GM12892 (cell line): ENCODE measurements around the gene FSD1.

Source experiments
- DNase-seq: peaks from one replicate; pipeline ENCODE4 v3.0.0; 2011; ENCODE audit not compliant: insufficient read length
- FAIRE-seq: peaks from 2 replicates; lab custom pipeline; 2011; peaks lifted over from hg19 to GRCh38; lab: Jason Lieb, UNC
- POLR2A ChIP-seq: IDR thresholded peaks from 2 replicates; pipeline ENCODE4 v1.6.1; 2011; ENCODE audit warnings: low read depth, low read length, control low read depth
- POLR2AphosphoS5 ChIP-seq: IDR thresholded peaks from 2 replicates; pipeline ENCODE4 v1.6.1; 2011; ENCODE audit warnings: low read depth, low read length, control low read depth
- TAF1 ChIP-seq: IDR thresholded peaks from 2 replicates; pipeline ENCODE4 v1.6.1; 2011; ENCODE audit warnings: low read depth, mild to moderate bottlenecking, control low read depth, low read length, borderline replicate concordance

Gene FSD1

DNA sequence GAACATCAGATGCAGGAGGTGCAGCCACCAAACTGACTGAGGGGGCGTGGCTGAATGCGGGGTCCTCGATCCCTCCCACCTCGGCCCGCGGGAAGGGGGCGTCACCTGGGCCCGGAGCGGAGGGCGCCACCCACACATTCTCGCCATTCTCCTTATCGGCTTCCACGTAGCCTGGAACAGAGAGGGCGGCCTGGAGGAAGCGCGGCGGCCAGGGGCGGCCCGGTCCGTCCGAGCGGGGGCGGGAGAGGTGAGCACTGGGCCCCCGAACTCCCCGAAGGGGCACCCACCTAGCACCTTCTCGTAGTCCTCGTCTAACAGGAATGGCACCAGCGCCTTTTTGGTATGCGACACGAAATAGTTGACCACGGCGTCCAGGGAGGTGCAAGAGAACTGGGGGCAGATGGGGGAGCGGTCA is 22.4 kb downstream of the FSD1 start:
- TF ChIP-seq POLR2A (no peak), POLR2AphosphoS5 (no peak), TAF1 (no peak)
- FAIRE-seq (no peak), DNase-seq (no peak)

DNA sequence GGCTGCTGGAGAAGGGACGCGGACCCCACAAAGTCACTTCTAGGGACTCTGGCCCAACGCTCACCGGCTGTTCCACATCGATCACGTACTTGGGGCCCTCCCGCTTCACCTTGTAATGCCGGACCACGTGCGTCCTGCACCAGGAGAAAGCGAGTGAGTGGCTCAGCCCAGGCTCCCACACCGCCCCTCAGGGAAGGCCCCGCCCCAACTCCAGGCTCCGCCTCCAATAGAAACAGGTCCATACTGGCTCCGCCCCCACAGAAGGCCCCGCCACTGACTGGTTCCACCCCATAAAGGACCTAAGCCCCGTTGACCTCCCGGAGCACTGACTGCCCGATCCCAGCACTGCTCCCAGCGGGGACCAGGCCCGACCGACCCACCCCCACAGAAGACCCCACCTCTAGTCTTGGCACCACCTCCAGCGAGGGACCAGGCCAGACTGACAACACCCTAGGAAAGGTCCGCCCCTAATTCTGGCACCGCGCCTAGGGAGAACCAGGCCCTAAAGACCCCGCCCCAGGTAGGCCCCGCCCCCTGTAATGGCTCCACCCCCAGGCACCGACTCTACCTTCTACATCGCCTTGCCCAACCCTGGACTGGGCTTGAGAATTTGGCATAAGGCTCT is 23.0 kb downstream of the FSD1 start:
- DNase-seq (no peak), FAIRE-seq (peak; percentile 65)
- no peak for TF ChIP-seq POLR2A
- TF ChIP-seq POLR2AphosphoS5, result no peak
- no peak for TF ChIP-seq TAF1

DNA sequence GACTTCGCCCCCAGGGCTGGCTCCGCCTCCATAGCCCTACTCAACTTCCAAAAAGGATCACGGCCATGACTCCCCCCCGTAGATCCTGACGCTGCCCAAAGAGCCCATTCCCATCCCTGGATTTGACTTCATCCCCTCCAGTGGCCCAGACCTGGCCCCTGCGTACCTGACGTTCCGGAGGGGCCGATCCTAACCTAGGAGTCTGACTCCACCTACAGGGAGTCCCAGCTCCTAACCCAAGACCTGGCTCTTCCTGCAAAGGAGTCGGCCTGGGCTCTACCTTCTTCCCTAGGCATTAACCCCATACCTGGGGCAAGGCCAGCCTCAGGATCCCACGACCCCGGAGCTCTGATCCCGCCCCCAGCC is 23.5 kb downstream of the FSD1 start:
- TF ChIP-seq POLR2AphosphoS5 (no peak), POLR2A (no peak), TAF1 (no peak)
- DNase-seq, result no peak
- FAIRE-seq, result no peak

DNA sequence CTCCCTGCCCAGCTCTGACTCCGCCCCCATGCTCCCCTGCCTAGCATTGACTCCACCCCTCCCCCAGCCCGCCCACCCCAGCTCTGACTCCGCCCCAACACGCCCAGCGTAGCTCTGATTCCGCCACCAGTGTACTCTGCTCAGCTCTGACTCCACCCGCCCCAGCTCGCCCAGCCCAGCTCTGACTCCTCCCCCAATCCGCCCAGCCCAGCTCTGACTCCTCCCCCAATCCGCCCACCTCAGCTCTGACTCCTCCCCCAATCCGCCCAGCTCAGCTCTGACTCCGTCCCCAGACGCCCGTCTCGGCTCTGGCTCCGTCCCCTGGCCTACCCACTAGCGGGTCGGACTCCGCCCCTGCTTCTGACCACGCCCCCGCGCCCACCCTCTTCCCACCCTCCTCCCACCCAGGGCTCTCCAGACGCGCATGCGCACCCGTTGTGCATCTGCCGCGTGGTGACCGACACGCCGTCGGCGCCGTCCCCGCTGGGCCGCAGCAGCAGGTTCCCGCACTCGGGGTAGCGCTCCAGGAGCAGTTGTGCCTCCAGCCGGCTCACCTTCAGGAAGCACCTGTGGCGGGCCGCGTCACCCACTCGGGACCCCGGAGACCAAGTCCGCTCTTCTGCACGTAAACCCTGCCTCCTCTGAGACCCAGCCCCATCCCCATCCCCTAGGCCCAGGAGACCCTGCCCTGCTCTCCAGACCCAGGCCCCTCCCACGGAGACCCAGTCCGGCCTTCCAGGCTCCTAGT is 24.0 kb downstream of the FSD1 start:
- DNase-seq, result peak; percentile 98
- TF ChIP-seq TAF1 (peak; percentile 53; the same call in 1 of the 2 replicates), POLR2AphosphoS5 (peak; percentile 87), POLR2A (peak; percentile 92)
- peak; percentile 99 for FAIRE-seq

DNA sequence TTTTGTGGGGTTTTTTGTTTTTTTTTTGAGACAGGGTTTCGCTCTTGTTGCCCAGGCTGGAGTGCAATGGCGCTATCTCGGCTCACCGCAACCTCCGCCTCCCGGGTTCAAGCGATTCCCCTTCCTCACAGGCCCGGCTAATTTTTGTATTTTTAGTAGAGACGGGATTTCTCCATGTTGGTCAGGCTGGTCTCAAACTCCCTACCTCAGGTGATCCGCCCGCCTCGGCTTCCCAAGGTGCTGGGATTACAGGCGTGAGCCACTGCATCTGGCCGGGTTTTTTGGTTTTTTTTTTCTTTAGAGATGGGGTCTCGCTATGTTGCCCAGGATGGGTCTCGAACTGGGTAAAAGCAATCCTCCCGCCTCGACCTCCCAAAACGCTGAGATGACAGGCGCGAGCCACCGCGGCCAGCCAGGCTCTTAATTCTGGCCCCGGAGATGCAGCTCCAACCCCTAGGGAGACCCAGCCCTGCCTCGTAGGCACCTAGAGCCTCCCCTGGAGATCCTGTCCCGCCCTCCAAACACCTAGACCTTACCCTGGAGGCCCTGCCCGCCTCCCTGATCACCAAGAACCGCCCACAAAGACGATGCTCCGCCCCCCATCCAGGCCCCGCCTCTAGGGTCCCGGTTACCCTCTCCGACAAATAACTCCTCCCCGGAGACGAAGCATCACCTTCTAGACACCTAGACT is 24.7 kb downstream of the FSD1 start:
- FAIRE-seq (peak; percentile 51), DNase-seq (peak; percentile 73)

DNA sequence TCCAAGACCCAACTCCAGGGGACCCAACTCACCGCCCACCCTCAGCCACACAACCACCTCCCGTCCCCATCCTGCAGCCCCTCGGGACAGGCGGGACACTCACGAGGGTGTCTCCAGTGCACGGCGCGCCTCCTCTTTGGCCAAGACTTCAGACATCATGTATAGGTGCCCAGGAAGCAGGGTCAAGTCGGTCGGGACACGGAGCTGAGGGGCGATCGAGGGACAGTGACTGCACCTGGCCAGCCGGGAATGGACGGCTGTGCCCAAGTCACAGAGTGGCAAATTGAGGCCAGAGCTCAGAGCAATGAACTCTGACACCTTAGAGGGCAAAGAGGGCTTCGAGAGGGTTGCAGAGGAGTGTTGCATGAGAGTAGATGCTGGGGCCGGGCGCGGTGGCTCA is 25.5 kb downstream of the FSD1 start:
- TF ChIP-seq POLR2A, result 0 out of 2 replicates have a peak, but pooled peaks have one; percentile 27
- TF ChIP-seq TAF1, result no peak
- DNase-seq, result no peak
- no peak for FAIRE-seq

DNA sequence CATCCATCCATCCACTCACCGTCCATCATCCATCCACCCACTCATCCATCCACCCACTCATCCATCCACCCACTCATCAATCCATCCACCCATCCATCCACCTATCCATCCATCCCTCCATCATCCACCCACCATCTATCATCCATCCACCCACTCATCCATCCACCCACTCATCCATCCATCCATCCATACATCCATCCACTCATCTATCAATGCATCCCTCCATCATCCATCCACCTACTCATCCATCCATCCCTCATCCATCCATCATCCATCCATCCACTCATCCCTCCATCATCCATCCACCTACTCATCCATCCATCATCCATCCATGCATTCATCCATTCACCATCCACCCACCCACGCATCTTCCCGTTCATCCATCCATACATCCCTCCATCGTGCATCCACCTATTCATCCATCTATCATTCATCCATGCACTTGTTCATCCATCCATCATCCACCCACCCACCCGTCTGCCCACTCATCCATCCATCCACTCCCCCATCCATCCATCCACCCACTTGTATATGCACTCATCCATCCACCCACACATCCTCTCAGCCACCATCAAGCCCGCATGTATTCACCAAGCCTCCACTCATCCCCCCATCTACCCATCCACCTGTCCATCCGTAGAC is 30.7 kb downstream of the FSD1 start:
- TF ChIP-seq POLR2A (no peak), TAF1 (no peak), POLR2AphosphoS5 (no peak)
- no peak for FAIRE-seq

DNA sequence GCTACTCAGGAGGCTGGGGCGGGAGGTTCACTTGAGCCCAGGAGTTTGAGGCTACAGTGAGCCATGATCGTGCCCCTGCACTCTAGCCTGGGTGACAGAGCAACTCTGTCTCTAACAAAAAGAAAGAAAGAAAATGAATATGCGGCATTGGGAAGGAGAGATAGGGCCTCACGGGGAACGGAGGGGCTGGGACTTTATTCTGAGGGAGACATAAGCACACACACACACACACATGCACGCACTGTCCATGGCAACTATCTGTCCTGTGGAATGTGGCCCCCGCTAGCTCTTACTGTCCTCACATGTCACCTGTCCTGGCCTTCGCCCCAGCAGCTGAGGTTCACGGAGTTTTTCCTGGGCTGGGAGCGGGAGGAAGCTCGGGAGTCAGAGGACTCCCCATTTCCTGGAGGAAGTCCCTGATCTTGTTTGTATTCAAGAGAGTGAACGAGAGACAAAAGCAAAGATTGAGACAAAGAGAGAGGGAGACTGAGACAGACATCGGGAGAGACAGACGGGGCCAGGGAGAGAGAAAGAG is 33.6 kb downstream of the FSD1 start:
- DNase-seq (no peak), FAIRE-seq (peak; percentile 79)
- TF ChIP-seq POLR2A, result no peak
- TF ChIP-seq POLR2AphosphoS5, result no peak
- no peak for TF ChIP-seq TAF1

More for the DNA sequence above, 30.7 kb downstream of the FSD1 start:
- no peak for DNase-seq

DNA sequence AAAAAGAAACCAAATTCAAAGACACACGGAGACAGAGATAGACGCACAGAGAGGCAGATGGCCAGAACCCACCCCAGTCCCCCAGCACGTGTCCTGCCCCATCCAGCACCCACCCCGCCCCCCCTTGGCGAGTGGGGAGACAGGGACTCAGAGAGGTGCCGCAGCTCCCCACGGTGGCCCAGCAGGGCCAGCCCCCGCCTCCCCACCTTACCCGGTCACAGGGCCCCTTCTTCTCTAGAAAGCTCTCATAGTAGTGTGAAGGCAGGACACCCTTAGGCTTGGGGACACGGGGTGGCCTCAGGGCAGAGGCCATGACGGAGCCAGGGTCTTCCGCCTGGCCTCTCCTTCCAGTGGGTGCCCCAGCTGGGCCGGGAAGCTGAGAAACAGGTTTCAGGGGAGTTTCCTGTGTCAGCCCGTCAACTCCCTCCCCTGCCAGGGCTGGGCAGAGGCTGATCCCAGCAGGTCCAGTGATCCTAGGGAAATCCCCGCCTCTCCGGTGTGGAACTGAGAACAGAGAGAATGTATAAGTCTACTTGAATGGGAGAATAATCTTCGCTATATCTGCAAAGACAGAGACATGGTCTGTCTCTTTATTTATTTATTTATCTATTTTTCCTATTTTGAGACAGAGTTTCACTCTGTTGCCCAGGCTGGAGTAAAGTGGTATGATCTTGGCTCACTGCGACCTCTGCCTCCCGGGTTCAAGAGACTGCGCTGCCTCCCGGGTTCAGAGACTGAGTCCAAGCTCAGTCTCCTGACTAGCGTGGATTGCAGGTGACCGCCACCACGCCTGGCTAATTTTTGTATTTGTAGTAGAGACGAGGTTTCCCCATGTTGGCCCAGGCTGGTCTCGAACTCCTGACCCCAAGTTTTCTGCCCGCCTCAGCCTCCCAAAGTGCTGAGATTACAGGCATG is 34.3 kb downstream of the FSD1 start, which contains the start of gene STAP2:
STAP2 (minus strand) TSS at position 387 of the 915 bp plus-strand sequence; CDS start at position 313, 74 bp downstream.
- TF ChIP-seq POLR2A, result no peak; the same call in 1 of the 2 replicates
- TF ChIP-seq TAF1, result no peak
- TF ChIP-seq POLR2AphosphoS5, result no peak
- FAIRE-seq (no peak), DNase-seq (no peak)

DNA sequence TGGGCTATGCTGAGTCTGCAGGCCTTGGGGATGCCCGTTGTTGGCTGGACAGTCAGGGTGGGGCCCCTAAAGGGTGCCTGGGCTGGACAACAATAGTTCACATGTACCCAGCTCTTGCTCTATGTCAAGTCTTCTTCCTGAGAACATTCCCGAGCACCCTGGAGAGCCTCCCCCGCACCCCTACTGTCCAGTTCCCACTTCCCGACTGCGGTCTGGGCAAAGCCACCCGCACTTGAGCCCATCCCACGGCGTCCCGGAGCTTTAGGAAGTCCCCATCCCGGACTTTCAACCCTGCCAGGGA is 37.9 kb downstream of the FSD1 start:
- DNase-seq (no peak), FAIRE-seq (peak; percentile 9)
- TF ChIP-seq POLR2AphosphoS5 (no peak), TAF1 (0 out of 2 replicates have a peak, but pooled peaks have one; percentile 18), POLR2A (no peak)
